GM12878 (cell line): ENCODE results near the gene PGA3. TPM values are rescaled to one million over a fixed set of nuclear protein-coding genes. Genes with fewer than 3 reads are reported as not detected.
A peak's percentile ranks its signal among the peaks of the same experiment; 100 is the strongest.

ENCODE experiments used
- ATAC-seq: fragments of 200-7000 bp; cut with Tn5 transposase; 3 replicates; pipeline ENCODE4 v1.9.1; 2020; ENCODE audit warnings: mild to moderate bottlenecking, moderate library complexity
- BruUV-seq: library from RNA; stranded (reverse); fragments of 400-500 nt; replicated peaks from 2 replicates; lab custom pipeline; 2021; lab: Mats Ljungman, UMichigan
- CTCF ChIA-PET: fragments of 300-600 bp; sonication (Branson Sonifier 250); formaldehyde crosslinking; extraction: SDS; loops from one replicate; lab custom pipeline; 2021; ENCODE audit warnings: inconsistent platforms; lab: Yijun Ruan, JAX
- POLR2A ChIA-PET: fragments of 350-600 bp; formaldehyde crosslinking; extraction: SDS; loops from one replicate; lab custom pipeline; 2021; ENCODE audit warnings: inconsistent platforms; lab: Charles Lee
- RAD21 ChIA-PET: fragments of 300-600 bp; sonication (Branson Sonifier 250); formaldehyde crosslinking; loops from one replicate; lab custom pipeline; 2023; ENCODE audit warnings: antibody characterized with exemption; ENCODE audit not compliant: unreplicated experiment; lab: Charles Lee
- SMC1A ChIA-PET: fragments of 300-600 bp; sonication (Branson Sonifier 250); formaldehyde crosslinking; loops from one replicate; lab custom pipeline; 2023; ENCODE audit not compliant: unreplicated experiment, uncharacterized antibody; lab: Charles Lee
- DNase-seq: peaks from one replicate; pipeline ENCODE4 v3.0.0-alpha.2; 2011; ENCODE audit warnings: low read depth, low spot score
- FAIRE-seq: peaks from 3 replicates; lab custom pipeline; 2011; peaks lifted over from hg19 to GRCh38; lab: Jason Lieb, UNC
- H2AFZ ChIP-seq: 2 replicates; pipeline ENCODE4 v1.6.0; 2011; ENCODE audit warnings: low read depth, low read length, control low read depth; ENCODE audit not compliant: control insufficient read depth
- H3K27ac ChIP-seq: 2 replicates; pipeline ENCODE4 v1.5.1; 2011; ENCODE audit warnings: control low read depth; ENCODE audit not compliant: control insufficient read depth, insufficient read depth
- H3K27me3 ChIP-seq, 2 experiments: replicated peaks in 1 of 2; 2 replicates each; pipeline versions ENCODE4 v1.6.0 to v1.6.1; 2011; ENCODE audit warnings: low read length in 1 of 2; ENCODE audit not compliant: control insufficient read depth in 2 of 2, insufficient read depth in 2 of 2
- H3K36me3 ChIP-seq, 2 experiments: 2 replicates each; pipeline ENCODE4 v1.5.1; 2011; ENCODE audit warnings: low read length in 1 of 2; ENCODE audit not compliant: control insufficient read depth in 2 of 2, insufficient read depth in 2 of 2
- H3K4me1 ChIP-seq: 2 replicates; pipeline ENCODE4 v1.6.1; 2011; ENCODE audit warnings: mild to moderate bottlenecking, low read length, moderate library complexity, mixed read lengths; ENCODE audit not compliant: control insufficient read depth, insufficient read depth
- H3K4me2 ChIP-seq: 2 replicates; pipeline ENCODE4 v1.6.0; 2011; ENCODE audit warnings: control low read depth; ENCODE audit not compliant: control insufficient read depth, insufficient read depth
- H3K4me3 ChIP-seq: fragments of 200-600 bp; sonication (generic); 2 replicates; pipeline ENCODE4 v1.5.1; 2016
- H3K79me2 ChIP-seq: 2 replicates; pipeline ENCODE4 v1.6.0; 2011; ENCODE audit warnings: low read length; ENCODE audit not compliant: control insufficient read depth, insufficient read depth
- H3K9ac ChIP-seq: 2 replicates; pipeline ENCODE4 v1.8.0; 2011; ENCODE audit warnings: low read length, control low read depth, mixed read lengths; ENCODE audit not compliant: control insufficient read depth, insufficient read depth
- H3K9me3 ChIP-seq: replicated peaks from 3 replicates; pipeline ENCODE4 v1.5.1; 2011; ENCODE audit warnings: mild to moderate bottlenecking, low read length; ENCODE audit not compliant: control insufficient read depth, insufficient read depth
- H4K20me1 ChIP-seq: 2 replicates; pipeline ENCODE4 v1.6.0; 2011; ENCODE audit not compliant: control insufficient read depth, insufficient read depth
- BCL11A ChIP-seq: IDR thresholded peaks from 2 replicates; pipeline ENCODE4 v1.6.1; 2011; ENCODE audit warnings: low read depth, low read length
- BMI1 ChIP-seq: fragments of 450-650 bp; IDR thresholded peaks from 2 replicates; pipeline ENCODE4 v1.6.1; 2016; ENCODE audit warnings: mild to moderate bottlenecking, moderate library complexity, borderline replicate concordance
- PKNOX1 ChIP-seq: fragments of 450-650 bp; IDR thresholded peaks from 2 replicates; pipeline ENCODE4 v1.6.1; 2016; ENCODE audit warnings: mild to moderate bottlenecking
- POLR2AphosphoS2 ChIP-seq: IDR thresholded peaks from 2 replicates; pipeline ENCODE4 v1.6.1; 2011; ENCODE audit warnings: low read depth, mild to moderate bottlenecking, low read length, improper control_type of control experiment, moderate library complexity
- RAD21 ChIP-seq: IDR thresholded peaks from 2 replicates; pipeline ENCODE4 v1.6.1; 2011; ENCODE audit warnings: mild to moderate bottlenecking, low read depth, low read length, moderate library complexity; ENCODE audit not compliant: insufficient read depth
- SMC3 ChIP-seq: IDR thresholded peaks from 2 replicates; pipeline ENCODE4 v1.6.1; 2011; ENCODE audit warnings: low read length, improper control_type of control experiment, borderline replicate concordance
- TAF1 ChIP-seq: IDR thresholded peaks from 2 replicates; pipeline ENCODE4 v1.6.1; 2011; ENCODE audit warnings: mild to moderate bottlenecking, low read depth, low read length, borderline replicate concordance
- WGBS: methylation state at CpG from one replicate; pipeline ENCODE4 v1.1.6; 2016; ENCODE audit warnings: low lambda C conversion rate; ENCODE audit not compliant: insufficient replicate concordance, insufficient coverage; ENCODE audit errors: missing lambda C conversion rate; 5-methylcytosine and 5-hydroxymethylcytosine counted together
- in situ Hi-C: fragments of 300-500 bp; cut with MboI; formaldehyde crosslinking; loops from 9 replicates; pipeline ENCODE4 v1.14.3; 2018; ENCODE audit warnings: mixed read lengths
- intact Hi-C: fragments of 100-400 bp; cut with micrococcal nuclease; formaldehyde crosslinking; loops from one replicate; pipeline ENCODE4 v1.14.2; 2022; ENCODE audit not compliant: unreplicated experiment
- polyA plus RNA-seq, 11 experiments: library from polyadenylated mRNA; depleted of rRNA in 4 of 11; unstranded in 6 of 11; stranded (reverse) in 5 of 11; fragments of >200 nt; fragmentation: Nextera tagmentation in 4 of 11; fragmentation: Illumina TruSeq in 1 of 11; extraction: Ambion mirVana in 4 of 11; extraction: Trizol in 1 of 11; gene quantifications; 1 replicate in 1 of 11; 2 replicates in 10 of 11; pipeline versions ENCODE4 v1.2.1 to v1.2.3, GENCODE V29; 2011 to 2016; ENCODE audit warnings: inconsistent platforms in 2 of 11, missing spikeins in 2 of 11, low read depth in 1 of 11
- total RNA-seq, 4 experiments: library from RNA; depleted of rRNA in 3 of 4; stranded (reverse); fragments of >200 nt in 3 of 4; fragmentation: Illumina TruSeq in 1 of 4; extraction: Trizol in 1 of 4; gene quantifications; 2 replicates each; pipeline versions ENCODE4 v1.2.1 to v1.2.3, GENCODE V29; 2013 to 2021
- TF ChIP-seq, protein P1 (sequence below): IDR thresholded peaks from 2 replicates; pipeline ENCODE4 v1.6.1; 2012; ENCODE audit warnings: low read depth, low read length, improper control_type of control experiment
- TF ChIP-seq, protein P2 (sequence below), 3 experiments: IDR thresholded peaks in 2 of 3; conservative IDR thresholded peaks in 1 of 3; 2 replicates each; pipeline ENCODE4 v1.5.1; 2011; ENCODE audit warnings: low read depth in 3 of 3, low read length in 3 of 3, mild to moderate bottlenecking in 3 of 3, control low read depth in 2 of 3, moderate library complexity in 2 of 3, inconsistent platforms in 1 of 3, mixed read lengths in 1 of 3; ENCODE audit not compliant: control insufficient read depth in 2 of 3, insufficient read depth in 1 of 3; ENCODE audit errors: extremely low read depth in 1 of 3

The PGA3 gene
- total and polyA plus RNA-seq, 10 of the 15 experiments (the other 5 are each of a cell fraction or from before 2014, with no cell fraction given): not detected

DNA sequence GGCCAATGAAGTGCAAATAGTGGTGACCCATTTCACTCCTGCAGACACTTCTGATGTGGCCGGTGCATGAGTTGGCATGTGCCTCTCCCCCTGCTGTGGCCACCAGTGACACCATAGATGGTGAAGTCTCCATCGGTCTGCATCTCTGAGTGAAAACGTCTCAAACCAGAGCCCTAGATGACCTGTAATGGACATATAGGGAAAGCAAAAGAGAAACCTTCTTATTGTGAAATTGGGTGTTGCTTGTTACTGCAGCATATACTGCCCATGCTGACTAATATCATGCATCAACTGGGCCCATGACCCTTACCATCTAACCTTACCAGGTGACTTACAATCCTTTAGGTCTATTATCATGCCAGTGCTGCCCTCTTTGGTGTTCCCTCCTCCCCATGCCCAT, 30.4 kb upstream of the PGA3 start:
- TF ChIP-seq POLR2AphosphoS2 (no peak), PKNOX1 (no peak), BCL11A (no peak), BMI1 (no peak)
- no peak overlapping the region for H3K4me3 ChIP-seq
- SMC1A ChIA-PET: interaction anchor here (1.1 kb wide), 1 partner anchor 18 kb away, joined by 4 read pairs; no protein-coding TSS in a partner anchor
- no peaks in the 10 kb centered on the region for H3K79me2 ChIP-seq
- no peak overlapping the region for H3K9ac ChIP-seq
- ATAC-seq (no peak; the same call in 2 of the 3 replicates), FAIRE-seq (no peak), DNase-seq (no peak)
- H3K4me2 ChIP-seq: no peak overlapping the region
- in situ Hi-C loops (no loop called here), intact Hi-C loops (no loop called here)
- no peaks in the 10 kb centered on the region for H3K36me3 ChIP-seq
- no TSS peak for BruUV-seq
- H4K20me1 ChIP-seq: no peaks in the 10 kb centered on the region
- peaks cover 6% of the 10 kb centered on the region for H3K9me3 ChIP-seq
- no peaks in the 10 kb centered on the region; a peak in 1 of 4 replicates for H3K27me3 ChIP-seq
- no peak overlapping the region for H3K27ac ChIP-seq
- POLR2A ChIA-PET: no interaction called here
- RAD21 ChIA-PET: no interaction called here
- CTCF ChIA-PET: interaction anchor here (1.4 to 2.7 kb wide), 3 partner anchors 15 to 398 kb away, joined by 3 to 10 read pairs (median 3); no protein-coding TSS in a partner anchor
- H2AFZ ChIP-seq: no peak overlapping the region
- H3K4me1 ChIP-seq: peaks cover 8% of the 10 kb centered on the region
- 55% methylated on average over 3 of the region's 3 CpGs for WGBS

- ATAC-seq (peak; percentile 69), FAIRE-seq (no peak), DNase-seq (no peak)
- Histone ChIP-seq H2AFZ (no peak overlapping the region), H3K27ac (no peak overlapping the region), H3K4me2 (no peak overlapping the region), H3K4me3 (no peak overlapping the region), H3K27me3 (no peaks in the 10 kb centered on the region; a peak in 1 of 4 replicates), H3K36me3 (no peaks in the 10 kb centered on the region), H4K20me1 (no peaks in the 10 kb centered on the region), H3K79me2 (no peaks in the 10 kb centered on the region), H3K9me3 (peaks cover 6% of the 10 kb centered on the region), H3K4me1 (peaks cover 5% of the 10 kb centered on the region), H3K9ac (no peak overlapping the region)
- 71% methylated on average over 4 of the region's 4 CpGs for WGBS
- intact Hi-C loops (no loop called here), in situ Hi-C loops (no loop called here)
- BruUV-seq: no TSS peak
- TF ChIP-seq RAD21 (peak; percentile 51; the same call in 1 of the 2 replicates), TAF1 (no peak), SMC3 (peak; percentile 29; the same call in 1 of the 2 replicates)
- TF ChIP-seq, protein P1, sequence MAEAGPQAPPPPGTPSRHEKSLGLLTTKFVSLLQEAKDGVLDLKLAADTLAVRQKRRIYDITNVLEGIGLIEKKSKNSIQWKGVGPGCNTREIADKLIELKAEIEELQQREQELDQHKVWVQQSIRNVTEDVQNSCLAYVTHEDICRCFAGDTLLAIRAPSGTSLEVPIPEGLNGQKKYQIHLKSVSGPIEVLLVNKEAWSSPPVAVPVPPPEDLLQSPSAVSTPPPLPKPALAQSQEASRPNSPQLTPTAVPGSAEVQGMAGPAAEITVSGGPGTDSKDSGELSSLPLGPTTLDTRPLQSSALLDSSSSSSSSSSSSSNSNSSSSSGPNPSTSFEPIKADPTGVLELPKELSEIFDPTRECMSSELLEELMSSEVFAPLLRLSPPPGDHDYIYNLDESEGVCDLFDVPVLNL: no peak
- TF ChIP-seq, protein P2, sequence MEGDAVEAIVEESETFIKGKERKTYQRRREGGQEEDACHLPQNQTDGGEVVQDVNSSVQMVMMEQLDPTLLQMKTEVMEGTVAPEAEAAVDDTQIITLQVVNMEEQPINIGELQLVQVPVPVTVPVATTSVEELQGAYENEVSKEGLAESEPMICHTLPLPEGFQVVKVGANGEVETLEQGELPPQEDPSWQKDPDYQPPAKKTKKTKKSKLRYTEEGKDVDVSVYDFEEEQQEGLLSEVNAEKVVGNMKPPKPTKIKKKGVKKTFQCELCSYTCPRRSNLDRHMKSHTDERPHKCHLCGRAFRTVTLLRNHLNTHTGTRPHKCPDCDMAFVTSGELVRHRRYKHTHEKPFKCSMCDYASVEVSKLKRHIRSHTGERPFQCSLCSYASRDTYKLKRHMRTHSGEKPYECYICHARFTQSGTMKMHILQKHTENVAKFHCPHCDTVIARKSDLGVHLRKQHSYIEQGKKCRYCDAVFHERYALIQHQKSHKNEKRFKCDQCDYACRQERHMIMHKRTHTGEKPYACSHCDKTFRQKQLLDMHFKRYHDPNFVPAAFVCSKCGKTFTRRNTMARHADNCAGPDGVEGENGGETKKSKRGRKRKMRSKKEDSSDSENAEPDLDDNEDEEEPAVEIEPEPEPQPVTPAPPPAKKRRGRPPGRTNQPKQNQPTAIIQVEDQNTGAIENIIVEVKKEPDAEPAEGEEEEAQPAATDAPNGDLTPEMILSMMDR (IDR thresholded peaks at IDR 0.05 in 2 of 3, conservative IDR thresholded peaks at IDR 0.05 in 1 of 3; ENCODE audit: control insufficient read depth in 2 of 3, extremely low read depth in 1 of 3, insufficient read depth in 1 of 3, low read depth in 3 of 3, low read length in 3 of 3): peak in 1 of 3 experiments; percentile 21; a peak in 2 of 6 replicates
- ChIA-PET POLR2A (interaction anchor here (0.6 kb wide), 1 partner anchor 259 kb away, joined by 3 read pairs; the partner anchor contains the start of gene TMEM109), RAD21 (interaction anchor here (0.8 to 1.0 kb wide), 2 partner anchors 40 to 342 kb away, joined by 3 to 6 read pairs; no protein-coding TSS in a partner anchor), CTCF (interaction anchor here (1.4 to 5.7 kb wide), 5 partner anchors 14 to 342 kb away, joined by 3 to 35 read pairs (median 8); no protein-coding TSS in a partner anchor), SMC1A (interaction anchor here (1.1 to 1.5 kb wide), 3 partner anchors 9 to 341 kb away, joined by 4 to 5 read pairs (median 4); no protein-coding TSS in a partner anchor)
Measured at GRCh38 chr11:61173456-61173855, 29.9 kb upstream of the PGA3 start.
